ENCODE results near the gene IFT52. TPM values are rescaled to one million over a fixed set of nuclear protein-coding genes. Genes with fewer than 3 reads are reported as not detected.
"Not testable (repeated sequence)": the region's sequence is repeated elsewhere in the genome, so short reads cannot be mapped to it uniquely, and the experiment has no call there.

Gene IFT52
- total RNA-seq, 1 experiment from 2014 or later = 32.3 TPM

DNA sequence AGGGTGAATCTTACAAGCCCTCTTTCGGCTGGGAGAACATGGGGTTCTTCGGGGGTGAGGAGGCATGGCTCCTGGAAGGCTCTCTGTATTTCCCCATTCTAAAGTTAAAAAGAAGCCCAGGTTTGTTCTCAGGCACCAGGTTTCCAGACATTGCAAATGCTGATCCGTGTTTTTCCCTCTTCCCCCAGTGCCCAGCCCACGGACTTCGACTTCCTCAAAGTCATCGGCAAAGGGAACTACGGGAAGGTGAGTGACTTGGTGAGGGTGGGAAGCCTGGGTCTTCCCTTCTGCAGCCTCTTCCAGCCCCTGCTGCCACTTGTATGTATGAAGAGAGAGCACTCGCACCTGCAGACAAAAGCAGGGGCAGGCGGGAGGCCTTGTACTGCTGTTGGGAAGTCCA, 23.3 kb upstream of the IFT52 start:
- DNase-seq (ENCODE audit: low read depth) = no peak

GRCh38 chr20:43568706-43569105, 22.0 kb upstream of the IFT52 start:
- DNase-seq (ENCODE audit: low read depth) = no peak

DNA sequence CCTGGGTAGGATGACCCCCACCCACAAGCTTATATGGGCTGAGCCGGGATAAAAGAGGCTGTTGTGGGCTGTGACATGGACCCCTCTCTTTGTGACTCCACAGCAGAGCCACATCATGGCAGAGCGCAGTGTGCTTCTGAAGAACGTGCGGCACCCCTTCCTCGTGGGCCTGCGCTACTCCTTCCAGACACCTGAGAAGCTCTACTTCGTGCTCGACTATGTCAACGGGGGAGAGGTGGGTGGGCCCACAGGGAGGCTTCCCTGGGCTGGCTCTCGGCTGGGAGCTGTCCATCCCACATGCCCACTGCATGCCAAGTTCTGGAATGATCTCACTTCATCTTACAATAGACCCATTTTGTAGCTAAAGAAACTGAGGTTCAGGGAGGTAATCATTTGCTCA, 21.5 kb upstream of the IFT52 start:
- no peak for DNase-seq (ENCODE audit: low read depth)

DNA sequence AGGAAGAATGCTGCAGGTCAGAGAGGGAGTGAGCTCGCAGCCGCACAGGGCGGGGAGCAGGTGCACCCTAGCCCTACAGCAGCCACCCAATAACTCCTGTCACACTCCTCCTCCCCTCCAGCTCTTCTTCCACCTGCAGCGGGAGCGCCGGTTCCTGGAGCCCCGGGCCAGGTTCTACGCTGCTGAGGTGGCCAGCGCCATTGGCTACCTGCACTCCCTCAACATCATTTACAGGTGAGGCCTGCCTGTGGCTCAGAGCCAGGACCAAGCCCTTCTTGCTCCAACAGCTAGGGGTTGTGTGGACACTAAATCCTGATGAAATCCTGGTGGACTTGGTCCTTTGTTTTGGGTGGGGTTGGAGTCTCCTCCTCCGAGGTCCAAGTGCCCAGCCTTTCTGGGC, 20.2 kb upstream of the IFT52 start:
- DNase-seq (ENCODE audit: low read depth) = no peak

DNA sequence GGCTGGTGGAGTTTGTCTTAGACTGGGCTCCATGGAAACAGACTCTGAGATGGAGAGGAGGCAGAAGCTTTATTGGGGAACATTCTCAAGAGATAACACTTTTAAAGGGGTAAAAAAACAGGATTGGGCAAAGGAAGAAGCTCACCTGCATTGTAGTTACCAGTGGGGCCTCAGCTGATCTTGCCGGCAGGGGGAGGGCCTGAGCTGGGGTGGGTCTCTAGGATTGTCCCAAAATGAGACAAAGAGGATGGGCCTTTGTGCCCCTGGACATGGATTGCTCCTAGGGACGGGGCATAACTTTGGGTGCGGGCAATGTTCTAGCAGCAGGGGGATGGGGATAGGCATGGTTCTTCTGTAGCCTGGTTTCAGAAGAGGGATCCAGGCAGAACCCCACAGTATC, 19.4 kb upstream of the IFT52 start:
- no peak for DNase-seq (ENCODE audit: low read depth)

DNA sequence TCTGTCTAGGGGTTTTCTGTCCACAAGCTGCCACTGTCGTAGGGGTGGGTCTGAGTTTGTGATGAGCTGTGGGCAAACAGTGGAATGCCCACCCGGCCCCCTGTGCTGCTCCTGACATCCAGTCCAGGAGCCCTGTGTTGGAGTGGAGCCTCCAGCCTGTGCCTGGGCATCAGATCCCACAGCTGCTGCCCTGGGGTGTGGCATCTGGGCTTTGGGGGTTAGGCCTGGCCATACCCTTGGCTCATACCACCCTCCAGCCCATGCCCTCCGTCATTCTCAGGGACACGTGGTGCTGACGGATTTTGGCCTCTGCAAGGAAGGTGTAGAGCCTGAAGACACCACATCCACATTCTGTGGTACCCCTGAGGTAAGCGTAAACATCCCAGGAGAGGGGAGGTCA, 19.0 kb upstream of the IFT52 start:
- DNase-seq (ENCODE audit: low read depth) = no peak

DNA sequence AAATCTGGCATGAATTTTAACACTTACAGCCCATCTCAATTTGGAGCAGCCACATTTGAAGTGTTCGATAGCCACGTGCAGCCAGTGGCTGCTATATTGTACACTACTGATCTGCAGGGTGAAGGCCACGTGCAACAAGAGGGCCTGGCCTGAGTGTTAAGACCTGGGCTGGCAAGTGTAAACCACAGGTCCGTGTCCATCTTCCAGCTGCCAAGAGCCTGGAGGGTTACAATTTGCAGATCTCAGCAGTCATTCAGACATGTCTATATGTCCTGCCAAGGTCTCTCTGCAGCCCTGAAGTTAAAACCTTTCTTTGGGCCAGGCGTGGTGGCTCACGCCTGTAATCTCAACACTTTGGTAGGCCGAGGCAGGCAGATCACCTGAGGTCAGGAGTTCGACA, 17.8 kb upstream of the IFT52 start:
- DNase-seq (ENCODE audit: low read depth) = no peak

DNA sequence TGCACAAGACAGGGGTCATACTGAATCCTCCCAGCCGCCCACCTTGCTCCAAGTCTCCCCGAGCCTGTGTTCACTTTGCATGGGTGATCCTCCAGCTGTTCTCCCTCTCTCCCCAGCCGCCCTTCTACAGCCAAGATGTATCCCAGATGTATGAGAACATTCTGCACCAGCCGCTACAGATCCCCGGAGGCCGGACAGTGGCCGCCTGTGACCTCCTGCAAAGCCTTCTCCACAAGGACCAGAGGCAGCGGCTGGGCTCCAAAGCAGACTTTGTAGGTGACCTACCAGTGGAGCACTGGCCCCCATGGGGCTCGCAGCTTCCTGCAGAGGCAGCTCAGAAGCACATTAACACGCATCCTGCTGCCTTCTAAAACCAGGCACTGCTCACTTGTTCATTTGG, 14.6 kb upstream of the IFT52 start:
- DNase-seq (ENCODE audit: low read depth) = no peak

GRCh38 chr20:43579861-43580793, 10.6 kb upstream of the IFT52 start:
- DNase-seq (ENCODE audit: low read depth) = no peak

DNA sequence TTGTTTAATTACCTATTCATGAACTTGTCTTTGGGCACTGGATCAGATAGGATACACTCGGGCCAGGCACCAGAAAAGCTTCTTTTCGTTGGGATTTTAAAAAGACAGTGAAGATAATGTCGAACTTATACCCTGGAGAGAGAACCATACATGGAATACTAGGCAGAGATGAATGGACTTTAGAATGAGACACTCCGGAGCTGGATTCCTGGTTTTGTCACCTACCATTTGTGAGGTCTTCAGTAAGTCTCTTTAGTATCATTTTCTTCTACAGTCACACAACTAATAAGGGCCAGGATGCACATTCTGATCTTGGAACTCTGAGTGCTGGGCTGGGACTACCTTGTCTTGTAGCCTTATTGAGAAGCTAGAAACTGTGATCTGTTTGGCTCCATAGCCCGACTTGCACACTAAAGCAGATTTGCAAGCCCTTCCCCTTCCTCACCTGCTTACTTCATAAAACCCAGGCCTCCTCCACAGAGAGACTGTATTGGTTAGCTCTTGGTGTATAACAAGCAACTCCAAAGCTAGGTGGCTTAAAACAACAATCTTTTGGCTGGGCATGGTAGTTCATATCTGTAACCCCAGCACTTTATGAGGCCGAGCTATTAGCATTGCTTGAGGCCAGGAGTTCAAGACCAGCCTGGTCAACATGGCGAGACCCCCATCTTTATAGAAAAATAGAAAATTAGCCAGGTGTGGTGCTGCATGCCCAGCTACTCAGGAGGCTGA, 7.4 kb upstream of the IFT52 start:
- DNase-seq (ENCODE audit: low read depth) = no peak

DNA sequence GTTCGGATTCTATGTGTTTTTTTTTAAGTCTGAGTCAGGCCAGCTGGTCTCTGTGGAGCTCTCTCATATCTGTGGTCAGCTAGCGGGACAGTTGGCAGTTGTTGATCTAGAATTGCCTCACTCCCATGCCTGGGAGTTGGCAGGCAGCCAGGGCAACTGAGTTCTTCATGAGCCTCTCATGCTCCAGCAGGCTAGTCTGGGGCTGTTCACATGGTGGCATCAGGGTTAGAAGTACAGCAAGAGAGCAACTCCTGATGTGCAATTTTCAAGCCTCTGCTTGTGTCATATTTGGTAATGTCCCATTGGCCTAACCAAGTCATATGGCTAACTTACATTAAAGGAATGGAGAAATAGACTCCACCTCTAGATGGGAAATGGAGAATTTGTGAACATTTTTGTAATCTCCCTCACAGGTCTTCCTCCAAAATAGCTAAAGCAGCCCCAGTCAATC, 6.7 kb upstream of the IFT52 start:
- DNase-seq (ENCODE audit: low read depth) = peak; percentile 72

GRCh38 chr20:43584448-43585136, 6.1 kb upstream of the IFT52 start:
- no peak for DNase-seq (ENCODE audit: low read depth)

- DNase-seq (ENCODE audit: low read depth) = no peak
Observed at GRCh38 chr20:43586641-43587040, 4.1 kb upstream of the IFT52 start.

- not testable (repeated sequence) for DNase-seq (ENCODE audit: low read depth)
Observed at GRCh38 chr20:43588526-43588925, 2.2 kb upstream of the IFT52 start.

DNA sequence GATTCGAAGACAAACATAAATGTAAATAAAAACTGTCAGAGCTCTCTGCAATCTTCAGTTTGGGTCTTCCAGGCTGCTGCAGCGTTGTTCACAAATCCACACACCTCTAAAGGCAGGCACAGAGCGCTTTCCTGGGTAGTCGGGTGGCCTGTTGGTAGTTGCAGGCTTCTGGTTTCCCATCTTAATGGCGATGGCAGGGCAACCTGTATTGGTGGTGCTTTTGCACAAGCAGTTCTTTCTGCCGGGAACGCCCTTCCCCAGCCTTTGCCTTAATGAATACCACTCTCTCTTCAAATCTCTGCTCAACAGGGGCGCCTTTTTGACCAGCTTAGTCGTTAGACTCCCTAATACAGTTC, 723 bp upstream of the IFT52 start:
- no peak for DNase-seq (ENCODE audit: low read depth)

DNA sequence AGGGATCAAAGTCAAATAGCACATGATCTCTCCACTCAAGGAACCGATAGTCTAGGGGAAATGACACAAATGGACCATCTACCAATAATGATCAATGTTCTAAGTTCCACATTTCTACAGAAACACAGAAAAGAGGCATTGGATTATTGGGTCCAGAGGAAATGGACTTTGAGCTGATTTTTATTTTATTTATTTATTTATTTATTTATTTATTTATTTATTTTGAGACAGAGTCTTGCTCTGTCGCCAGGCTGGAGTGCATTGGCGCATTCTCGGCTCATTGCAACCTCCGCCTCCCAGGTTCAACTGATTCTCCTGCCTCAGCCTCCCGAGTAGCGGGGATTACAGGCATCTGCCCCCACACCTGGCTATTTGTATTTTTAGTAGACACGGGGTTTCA, 11.2 kb downstream of the IFT52 start:
- not testable (repeated sequence) for DNase-seq (ENCODE audit: low read depth)

DNA sequence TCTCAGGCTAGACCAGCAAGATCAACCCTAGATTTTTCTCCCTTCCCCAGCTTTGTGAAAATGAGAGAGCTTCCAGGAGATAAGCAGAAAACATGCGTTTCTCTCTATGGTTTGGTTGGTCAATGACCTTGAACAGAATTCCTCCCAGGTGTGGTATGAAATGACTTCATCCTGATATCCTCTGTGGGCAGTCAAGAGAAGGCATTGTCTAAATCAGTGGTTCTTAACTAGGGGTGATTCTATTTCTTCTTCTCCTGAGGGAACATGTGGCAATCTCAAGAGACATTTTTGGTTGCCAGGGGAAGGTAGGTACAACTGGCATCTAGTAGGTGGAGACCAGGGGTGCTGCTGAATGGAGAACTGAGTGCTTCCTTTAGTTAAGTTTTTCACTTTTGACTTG, 12.4 kb downstream of the IFT52 start:
- no peak for DNase-seq (ENCODE audit: low read depth)

DNA sequence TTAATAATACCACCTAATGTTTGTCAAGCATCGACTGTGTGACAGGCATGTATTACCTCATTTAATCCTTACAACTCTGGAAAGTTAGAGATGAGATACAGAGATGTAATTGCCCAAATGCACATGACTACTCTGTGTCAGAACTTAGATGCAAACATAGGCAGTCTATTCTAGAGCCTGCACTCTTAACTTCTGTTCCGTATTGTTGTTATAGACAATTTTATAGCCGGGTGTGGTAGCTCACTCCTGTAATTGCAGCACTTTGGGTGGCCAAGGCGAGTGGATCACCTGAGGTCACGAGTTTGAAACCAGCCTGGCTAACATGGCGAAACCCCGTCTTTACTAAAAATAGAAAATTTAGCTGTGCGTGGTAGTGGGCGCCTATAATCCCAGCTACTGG, 15.0 kb downstream of the IFT52 start:
- no peak for DNase-seq (ENCODE audit: low read depth)

GRCh38 chr20:43607278-43607677, 16.5 kb downstream of the IFT52 start:
- not testable (repeated sequence) for DNase-seq (ENCODE audit: low read depth)

GRCh38 chr20:43631598-43631997, 40.9 kb downstream of the IFT52 start:
- DNase-seq (ENCODE audit: low read depth) = no peak

DNA sequence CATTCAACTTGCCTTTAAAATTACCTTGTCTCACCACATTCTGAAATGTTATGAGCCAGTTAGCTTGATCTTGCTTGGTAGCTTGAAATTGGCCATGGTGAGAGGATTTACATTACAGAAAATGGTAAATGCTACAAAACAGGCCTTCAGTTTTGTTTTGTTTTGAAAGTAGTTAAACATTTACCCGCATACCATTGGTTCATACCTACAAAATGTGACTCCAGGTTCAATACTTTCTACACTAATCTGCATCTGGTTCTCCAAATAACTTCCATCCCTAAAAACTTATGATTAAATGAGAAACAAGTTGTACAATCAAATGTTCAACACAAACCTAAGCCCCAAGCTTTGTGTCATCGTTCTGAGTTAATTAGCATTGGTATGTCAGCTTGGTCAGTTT, 45.7 kb downstream of the IFT52 start:
- no peak for DNase-seq (ENCODE audit: low read depth)

DNA sequence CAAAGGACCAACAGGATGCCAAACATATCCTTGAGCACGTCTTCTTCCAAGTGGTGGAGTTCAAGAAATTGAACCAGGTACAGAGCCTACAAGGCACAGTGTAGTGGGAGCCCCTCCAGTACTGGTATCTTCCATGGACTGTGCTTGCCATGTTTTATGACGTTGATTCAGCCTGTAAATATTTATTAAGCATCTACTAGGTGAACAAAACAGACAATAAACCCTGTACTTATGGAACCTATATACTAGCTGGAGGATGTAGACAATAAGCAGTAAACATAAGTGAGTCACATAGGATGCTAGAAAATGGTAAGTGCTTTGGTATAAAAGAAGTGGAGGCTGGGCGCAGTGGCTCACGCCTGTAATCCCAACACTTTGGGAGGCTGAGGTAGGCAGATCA, 51.8 kb downstream of the IFT52 start:
- no peak for DNase-seq (ENCODE audit: low read depth)
